ENCODE measurements around the gene MAJIN. TPM values are rescaled to one million over a fixed set of nuclear protein-coding genes. Genes with fewer than 3 reads are reported as not detected.

Gene MAJIN
- total RNA-seq, 1 donor from 2014 or later, result not detected

- Mint-ChIP-seq H3K36me3 (peaks cover 14% of the 10 kb centered on the region), H3K27me3 (no peaks in the 10 kb centered on the region), H3K4me3 (no peak overlapping the region), H3K27ac (no peak overlapping the region), H3K9me3 (no peaks in the 10 kb centered on the region), H3K4me1 (ENCODE audit: unreplicated experiment) (peaks cover 14% of the 10 kb centered on the region)
- TF ChIP-seq CTCF (conservative IDR thresholded peaks at IDR 0.05), result no peak
- no peak for DNase-seq (ENCODE audit: extremely low spot score, unreplicated experiment)
Observed at GRCh38 chr11:65016705-65017104, 44.8 kb upstream of the MAJIN start.

DNA sequence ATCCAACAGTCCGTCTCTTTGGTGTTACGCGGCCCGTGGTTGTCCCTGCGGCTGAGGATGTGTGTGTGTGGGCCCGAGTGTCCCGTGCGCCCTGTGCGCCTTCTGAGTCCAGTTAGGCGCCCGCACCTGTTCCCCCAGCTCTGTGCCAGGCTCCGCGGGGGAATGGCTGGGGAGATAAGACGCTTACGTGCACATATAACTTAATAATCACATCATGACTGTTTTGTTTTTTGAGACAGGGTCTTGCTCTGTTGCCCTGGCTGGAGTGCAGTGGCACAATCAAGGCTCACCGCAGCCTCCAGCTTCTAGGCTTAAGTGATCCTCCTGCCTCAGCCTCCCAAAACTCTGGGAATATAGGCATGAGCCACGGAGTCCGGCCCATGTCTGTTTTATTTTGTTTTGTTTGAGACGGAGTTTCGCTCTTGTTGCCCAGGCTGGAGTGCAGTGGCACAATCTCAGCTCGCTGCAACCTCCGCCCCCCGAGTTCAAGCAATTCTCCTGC, 42.9 kb upstream of the MAJIN start:
- H3K4me1 Mint-ChIP-seq (ENCODE audit: unreplicated experiment), result peaks cover 14% of the 10 kb centered on the region
- H3K4me3 Mint-ChIP-seq, result peak overlapping the region; percentile 89
- peak overlapping the region; percentile 86 for H3K27ac Mint-ChIP-seq

DNA sequence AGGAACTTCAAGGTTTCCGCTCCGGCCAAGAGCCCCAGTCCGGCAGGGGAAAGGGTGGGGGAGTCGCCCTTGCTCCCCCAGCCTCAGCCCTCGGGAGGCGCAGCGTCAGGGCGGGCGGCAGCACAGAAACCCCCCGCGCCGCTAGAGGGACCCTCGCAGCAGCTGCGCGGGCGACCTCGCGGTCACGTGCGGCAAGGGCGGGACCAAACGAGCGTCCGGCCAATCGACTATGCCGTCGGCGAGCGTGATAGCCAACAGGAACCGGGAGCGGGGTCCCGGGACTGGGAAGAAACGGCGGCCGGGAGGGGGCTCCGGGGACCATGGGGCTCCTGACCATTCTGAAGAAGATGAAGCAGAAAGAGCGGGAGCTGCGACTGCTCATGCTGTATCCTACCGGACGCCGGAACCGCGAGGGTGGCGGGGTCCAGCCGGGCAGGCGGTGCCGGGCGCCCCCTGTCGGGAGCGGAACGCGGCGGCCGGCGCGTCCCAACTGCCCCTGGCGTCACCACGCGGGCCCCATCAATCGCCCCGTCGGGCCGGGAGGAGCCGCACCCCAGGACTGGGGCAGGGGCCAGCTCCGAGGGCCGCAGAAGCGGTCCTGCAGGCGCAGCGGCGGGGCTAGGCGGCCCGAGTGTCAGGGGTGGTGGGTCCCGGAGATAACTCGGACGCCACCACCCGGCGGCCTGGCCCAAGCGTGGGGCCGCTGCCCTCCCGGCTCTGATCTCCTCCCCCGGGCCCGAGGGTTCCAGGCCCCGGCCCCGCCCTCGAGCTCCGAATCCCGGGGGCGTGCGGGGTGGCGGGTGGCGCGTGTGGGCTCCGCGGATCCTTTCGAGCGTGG, 42.2 kb upstream of the MAJIN start, which contains the start of gene ARL2:
ARL2 (plus strand) TSS at position 273 of the 838 bp plus-strand sequence; CDS start at position 321, 48 bp downstream.
- TF ChIP-seq CTCF (conservative IDR thresholded peaks at IDR 0.05), result peak; percentile 83
- H3K4me1 Mint-ChIP-seq (ENCODE audit: unreplicated experiment), result peaks cover 14% of the 10 kb centered on the region
- DNase-seq (ENCODE audit: extremely low spot score, unreplicated experiment), result peak; percentile 94
- H3K27me3 Mint-ChIP-seq, result no peaks in the 10 kb centered on the region
- peak within 1 kb of the TSS; percentile 94 for H3K4me3 Mint-ChIP-seq
- H3K9me3 Mint-ChIP-seq, result no peaks in the 10 kb centered on the region
- H3K36me3 Mint-ChIP-seq, result peaks cover 14% of the 10 kb centered on the region
- peak within 1 kb of the TSS; percentile 96 for H3K27ac Mint-ChIP-seq

More for the DNA sequence above, 42.9 kb upstream of the MAJIN start:
- Mint-ChIP-seq H3K9me3 (no peaks in the 10 kb centered on the region), H3K27me3 (no peaks in the 10 kb centered on the region), H3K36me3 (peaks cover 14% of the 10 kb centered on the region)
- no peak for TF ChIP-seq CTCF (conservative IDR thresholded peaks at IDR 0.05)
- DNase-seq (ENCODE audit: extremely low spot score, unreplicated experiment), result no peak

DNA sequence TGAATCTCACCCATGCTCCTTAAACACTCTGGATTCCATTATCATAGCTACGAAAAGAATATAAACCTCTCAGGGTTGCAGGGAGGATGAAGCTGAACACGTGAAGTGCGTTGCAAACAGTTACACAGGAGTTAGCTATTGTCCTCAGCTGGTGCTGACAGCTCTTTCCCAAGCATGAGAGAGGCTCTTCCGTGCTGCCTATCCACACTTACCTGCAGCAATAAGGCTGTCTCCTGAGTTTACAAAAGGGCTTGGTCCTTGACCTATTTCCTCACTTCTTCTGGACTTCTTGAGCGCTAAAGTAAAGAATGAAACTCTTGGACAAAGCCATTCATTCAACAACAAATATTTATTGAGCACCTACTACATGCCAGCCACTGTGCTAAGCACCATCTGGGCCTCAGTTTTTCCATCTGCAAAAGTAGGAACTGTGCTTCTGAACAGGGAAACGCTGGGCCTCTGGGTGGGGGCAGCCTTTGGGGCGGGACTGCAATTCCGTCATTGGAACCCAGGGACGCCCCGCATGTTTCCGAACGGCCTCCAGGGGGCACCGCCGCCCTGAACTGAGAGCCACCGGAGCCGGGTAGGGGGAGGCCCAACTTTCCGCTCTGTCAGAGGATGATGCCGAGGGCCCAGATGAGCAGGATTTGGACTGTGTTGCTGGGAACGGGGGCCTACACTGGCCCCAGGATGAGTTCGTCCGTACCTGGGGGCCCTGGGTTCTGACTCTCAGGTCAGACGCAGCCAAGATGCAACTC, 41.4 kb upstream of the MAJIN start:
- DNase-seq (ENCODE audit: extremely low spot score, unreplicated experiment), result peak; percentile 88
- peak; percentile 77 for TF ChIP-seq CTCF (conservative IDR thresholded peaks at IDR 0.05)
- H3K36me3 Mint-ChIP-seq, result peaks cover 14% of the 10 kb centered on the region
- H3K4me3 Mint-ChIP-seq, result peak overlapping the region; percentile 94
- no peaks in the 10 kb centered on the region for H3K27me3 Mint-ChIP-seq
- H3K4me1 Mint-ChIP-seq (ENCODE audit: unreplicated experiment), result peaks cover 14% of the 10 kb centered on the region
- peak overlapping the region; percentile 96 for H3K27ac Mint-ChIP-seq
- no peaks in the 10 kb centered on the region for H3K9me3 Mint-ChIP-seq

DNA sequence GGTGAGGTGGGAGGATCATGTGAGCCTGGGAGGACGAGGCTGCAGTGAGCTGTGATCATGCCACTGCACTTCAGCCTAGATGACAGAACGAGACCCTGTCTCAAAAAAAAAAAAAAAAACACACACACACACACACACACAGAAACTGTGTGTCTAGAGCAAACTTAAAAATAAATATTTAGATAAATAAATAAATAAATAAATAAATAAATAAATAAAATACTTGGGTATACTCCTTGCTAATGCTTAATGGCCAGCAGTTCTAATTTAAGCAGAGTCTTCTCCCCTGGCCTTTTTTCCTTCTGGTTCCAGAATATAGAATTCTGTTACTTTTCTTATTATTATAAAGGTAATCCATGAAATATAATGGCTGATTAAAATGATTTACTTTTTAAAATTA, 37.0 kb upstream of the MAJIN start:
- Mint-ChIP-seq H3K27ac (no peak overlapping the region), H3K4me3 (no peak overlapping the region), H3K9me3 (no peaks in the 10 kb centered on the region), H3K4me1 (ENCODE audit: unreplicated experiment) (peaks cover 6% of the 10 kb centered on the region), H3K27me3 (no peaks in the 10 kb centered on the region), H3K36me3 (no peaks in the 10 kb centered on the region)
- no peak for DNase-seq (ENCODE audit: extremely low spot score, unreplicated experiment)
- TF ChIP-seq CTCF (conservative IDR thresholded peaks at IDR 0.05), result no peak

Measured in type B pancreatic cell (in vitro differentiated cells).